HG02885 (cell line): ENCODE results near the gene C9orf72.

ENCODE experiments used
- ATAC-seq: cut with Tn5 transposase; IDR thresholded peaks from one replicate; pipeline ENCODE4 v1.9.1; 2021; ENCODE audit warnings: mild to moderate bottlenecking; ENCODE audit not compliant: unreplicated experiment, poor library complexity

Gene C9orf72

DNA sequence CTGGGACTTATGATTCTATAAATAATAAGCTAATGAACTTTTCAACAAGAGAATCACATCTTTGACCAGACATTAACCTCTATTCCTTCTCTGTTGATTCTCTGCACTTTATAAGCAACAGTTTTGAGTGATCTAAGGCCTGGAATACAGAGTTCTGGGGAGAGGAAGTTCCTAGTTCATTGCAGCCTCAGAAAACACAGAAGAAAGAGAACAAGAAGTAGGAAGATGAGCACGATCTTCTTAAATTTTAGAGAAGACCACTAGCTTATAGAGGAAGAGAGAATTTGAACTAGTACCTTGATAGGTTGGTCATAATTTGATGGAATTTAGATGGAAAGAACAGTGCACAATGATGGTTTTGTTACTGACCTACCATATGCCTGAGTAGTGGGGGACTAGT lies 8.5 kb upstream of the C9orf72 start:
- no peak for ATAC-seq

DNA sequence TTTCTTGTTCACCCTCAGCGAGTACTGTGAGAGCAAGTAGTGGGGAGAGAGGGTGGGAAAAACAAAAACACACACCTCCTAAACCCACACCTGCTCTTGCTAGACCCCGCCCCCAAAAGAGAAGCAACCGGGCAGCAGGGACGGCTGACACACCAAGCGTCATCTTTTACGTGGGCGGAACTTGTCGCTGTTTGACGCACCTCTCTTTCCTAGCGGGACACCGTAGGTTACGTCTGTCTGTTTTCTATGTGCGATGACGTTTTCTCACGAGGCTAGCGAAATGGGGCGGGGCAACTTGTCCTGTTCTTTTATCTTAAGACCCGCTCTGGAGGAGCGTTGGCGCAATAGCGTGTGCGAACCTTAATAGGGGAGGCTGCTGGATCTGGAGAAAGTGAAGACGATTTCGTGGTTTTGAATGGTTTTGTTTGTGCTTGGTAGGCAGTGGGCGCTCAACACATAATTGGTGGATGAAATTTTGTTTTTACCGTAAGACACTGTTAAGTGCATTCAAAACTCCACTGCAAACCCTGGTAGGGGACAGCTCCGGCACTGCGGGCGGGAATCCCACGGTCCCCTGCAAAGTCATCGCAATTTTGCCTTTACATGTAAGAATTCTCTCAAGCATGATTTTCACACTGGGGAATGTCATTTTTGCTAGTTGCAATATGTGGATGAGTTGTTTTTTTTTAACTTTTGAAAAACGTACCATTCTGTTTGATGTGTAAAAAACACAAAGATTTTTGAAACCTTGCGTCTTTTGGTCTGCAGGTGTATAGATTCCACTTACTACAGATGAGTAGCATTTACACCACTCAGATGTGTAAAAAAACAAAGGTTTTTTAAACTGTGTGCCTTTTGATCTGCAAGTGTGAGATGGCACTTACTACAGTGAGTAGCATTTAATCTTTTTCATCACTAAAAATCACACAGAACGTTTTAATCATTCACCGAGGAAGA lies 631 bp upstream of the C9orf72 start:
- peak; percentile 83 for ATAC-seq

DNA sequence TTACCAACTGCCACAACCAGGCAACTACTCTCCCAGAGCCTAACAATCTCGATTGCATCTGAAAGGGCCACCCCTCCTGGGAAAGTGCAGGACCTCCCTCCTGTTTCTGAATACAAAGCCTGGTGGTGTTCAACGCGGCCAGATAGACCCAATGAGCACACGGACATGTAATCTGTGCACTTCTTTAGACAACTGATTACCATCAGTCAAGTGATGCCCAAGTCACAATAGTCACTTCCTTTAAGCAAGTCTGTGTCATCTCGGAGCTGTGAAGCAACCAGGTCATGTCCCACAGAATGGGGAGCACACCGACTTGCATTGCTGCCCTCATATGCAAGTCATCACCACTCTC lies 739 bp downstream of the C9orf72 start:
- ATAC-seq = peak; percentile 43

DNA sequence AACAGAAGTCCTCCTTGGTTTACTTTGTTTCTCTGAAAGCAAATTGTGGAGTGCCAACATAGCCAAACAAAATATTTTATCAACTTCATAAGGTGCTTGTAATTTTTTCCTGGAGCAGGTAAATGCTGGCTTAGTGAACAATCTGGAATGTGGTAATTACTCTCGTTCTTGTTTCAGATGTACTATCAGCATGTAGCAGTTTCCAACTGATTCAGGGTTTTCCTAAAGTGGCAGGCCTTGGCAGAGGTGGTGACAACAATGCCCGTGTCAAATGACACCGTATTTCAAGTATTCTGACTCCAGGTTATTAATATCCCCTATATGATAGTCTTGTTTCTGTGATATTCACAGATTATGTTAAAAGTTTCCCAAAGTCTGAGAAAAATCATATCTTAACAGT lies 1.2 kb downstream of the C9orf72 start:
- ATAC-seq = no peak

DNA sequence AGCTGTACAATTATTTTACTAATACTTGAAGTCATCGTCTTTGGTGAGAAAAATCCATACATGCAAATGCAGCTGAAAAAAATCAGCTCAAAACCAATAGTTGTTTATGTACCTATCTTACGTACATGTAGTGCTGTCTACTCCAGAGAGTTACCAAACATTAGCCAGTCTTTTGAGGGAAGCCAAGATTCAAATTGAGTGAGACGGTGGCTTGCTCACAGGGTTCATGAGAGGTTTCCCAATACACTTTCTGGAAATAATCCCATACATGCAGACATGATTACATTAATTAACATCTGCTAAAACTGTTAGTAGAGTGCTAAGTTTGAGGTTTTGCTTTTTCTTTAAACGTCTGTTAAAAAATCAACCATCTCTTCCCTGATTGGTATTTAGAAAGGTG lies 2.3 kb downstream of the C9orf72 start:
- ATAC-seq = no peak

DNA sequence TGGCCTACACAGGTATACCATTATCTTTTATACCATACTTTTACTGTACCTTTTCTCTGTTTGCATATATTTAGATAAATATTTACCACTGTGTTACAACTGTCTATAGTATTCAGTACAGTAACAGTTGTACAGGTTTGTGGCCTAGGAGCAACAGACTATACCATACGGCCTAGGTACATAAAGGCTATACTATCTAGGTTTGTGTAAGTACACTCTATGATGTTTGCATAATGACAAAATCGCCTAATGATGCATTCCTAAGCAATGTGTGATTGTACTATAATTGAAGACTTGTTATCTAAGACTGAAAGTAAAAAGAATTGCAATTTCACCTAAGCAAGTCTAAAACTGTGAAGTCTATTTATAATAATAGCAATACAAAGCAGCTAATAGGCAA lies 3.9 kb downstream of the C9orf72 start:
- no peak for ATAC-seq

DNA sequence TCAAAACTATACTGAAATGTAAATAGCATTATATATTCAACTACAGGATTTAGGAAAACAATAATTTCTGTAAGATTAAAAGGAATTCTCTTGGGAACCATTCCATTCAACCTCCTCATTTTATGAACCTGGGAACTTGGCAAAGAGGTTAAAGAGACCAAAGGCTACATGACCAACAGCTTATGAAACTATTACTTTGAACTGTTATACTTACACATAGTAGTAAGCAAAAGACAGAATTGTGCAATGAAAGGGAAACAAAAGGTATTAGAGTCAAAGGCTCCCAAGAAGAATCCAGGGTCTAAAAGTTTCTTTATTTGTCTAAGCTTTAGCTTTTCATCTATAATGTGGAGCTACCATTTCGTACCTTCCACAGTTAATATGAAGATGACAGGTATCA lies 7.2 kb downstream of the C9orf72 start:
- no peak for ATAC-seq

DNA sequence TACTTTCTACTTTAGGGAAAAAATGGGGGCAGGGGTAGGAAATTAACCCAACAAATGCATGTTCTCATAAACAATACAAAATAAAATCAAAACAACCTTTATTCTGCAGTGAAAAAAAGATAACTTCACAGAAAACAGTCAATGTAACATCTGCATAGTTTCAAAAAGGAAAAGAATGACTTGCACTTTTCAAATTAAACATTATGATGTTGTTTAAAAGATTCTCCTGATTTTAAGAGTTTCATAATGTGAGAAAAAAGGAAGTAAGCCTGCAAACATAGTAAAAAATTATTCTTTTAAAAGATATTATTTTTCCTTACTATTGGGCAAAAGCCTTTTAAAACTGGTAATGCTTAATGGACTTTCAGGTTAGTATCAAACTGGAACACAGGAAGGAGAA lies 7.6 kb downstream of the C9orf72 start:
- no peak for ATAC-seq

DNA sequence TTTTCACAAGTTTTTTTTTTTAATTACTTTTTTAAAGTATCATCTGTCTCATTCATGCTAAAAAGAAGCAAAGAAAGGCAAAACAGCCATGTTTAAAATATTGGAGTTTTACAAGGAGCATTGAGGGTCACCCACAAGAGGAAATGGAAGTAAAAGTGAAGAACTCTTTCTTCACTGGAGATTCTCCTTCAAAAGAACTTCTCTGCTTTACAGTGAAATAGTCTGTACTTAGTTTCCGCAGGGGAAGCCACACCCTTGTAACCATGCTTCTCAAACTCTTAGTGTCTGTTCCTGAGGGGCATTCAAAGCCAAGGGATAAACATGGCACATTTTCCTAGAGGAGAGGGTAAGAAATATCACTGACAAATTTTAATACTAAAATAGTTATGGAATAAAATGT lies 8.6 kb downstream of the C9orf72 start:
- no peak for ATAC-seq

DNA sequence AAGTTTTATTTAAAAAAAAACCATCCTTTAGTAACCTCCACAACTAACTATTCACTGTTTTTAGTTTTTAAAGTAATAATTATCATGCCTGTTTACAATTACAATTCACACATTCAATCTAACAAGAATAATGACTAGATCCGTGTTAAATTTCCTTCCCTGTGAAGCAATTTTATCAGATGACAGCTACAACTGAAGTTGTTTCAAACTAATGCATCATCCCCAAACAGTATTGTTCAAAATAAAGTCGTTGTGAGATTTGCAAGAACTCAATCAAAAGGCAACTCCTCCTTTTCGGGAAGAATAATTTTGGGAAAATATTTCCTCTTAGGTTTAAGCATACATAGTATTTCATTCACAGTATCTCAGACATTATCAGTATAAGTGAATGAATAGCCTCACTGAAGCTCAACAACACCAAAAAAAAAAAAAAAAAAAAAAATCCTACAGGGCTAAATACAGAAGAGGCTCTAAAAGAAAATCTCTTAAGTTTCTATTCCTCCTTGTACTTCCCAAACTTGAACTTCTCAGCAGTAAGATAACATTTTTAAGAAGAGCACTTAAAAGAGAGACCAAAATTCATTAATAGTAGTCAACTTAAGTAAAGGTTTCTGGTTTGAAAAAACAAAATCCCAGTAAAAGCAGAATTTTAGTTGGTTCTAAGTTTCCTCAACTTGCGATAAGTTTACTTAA lies 9.4 kb downstream of the C9orf72 start:
- ATAC-seq = no peak

DNA sequence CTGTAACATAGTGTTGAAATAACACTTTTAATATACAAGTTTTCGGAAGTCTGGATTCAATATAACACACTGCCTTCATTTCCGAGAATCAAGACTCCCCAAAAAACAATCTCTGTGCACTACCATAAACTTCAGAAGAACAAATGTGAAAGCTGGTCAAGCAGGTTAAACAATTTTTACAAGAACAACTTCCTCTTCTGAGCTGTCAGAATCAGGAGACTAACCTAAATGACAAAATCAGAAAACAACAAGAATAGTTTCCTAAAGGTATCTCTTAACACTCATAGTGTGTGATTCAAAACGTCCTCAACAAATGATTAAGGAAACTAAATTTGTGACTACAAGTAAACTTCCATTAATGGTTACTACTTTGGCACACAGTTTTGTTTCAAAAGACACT lies 11.6 kb downstream of the C9orf72 start:
- peak; percentile 75 for ATAC-seq

DNA sequence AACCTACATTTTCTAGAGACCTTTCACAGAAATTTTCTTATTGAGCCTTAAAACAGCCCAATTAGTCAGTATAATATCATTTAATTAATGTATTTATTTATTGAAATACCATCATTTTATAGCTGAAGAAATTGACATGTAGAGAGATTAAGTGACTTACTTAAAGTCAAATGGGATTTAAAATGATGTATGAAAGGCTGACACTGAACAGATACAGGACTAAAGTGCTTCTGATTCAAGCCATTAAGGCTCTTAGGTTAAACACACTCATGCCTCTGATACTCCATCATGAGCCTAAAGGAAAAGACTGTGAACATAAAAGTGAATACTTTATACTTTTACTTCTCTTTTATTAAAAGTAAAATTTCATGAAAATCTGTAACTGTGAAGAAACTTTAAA lies 12.8 kb downstream of the C9orf72 start:
- ATAC-seq = no peak

DNA sequence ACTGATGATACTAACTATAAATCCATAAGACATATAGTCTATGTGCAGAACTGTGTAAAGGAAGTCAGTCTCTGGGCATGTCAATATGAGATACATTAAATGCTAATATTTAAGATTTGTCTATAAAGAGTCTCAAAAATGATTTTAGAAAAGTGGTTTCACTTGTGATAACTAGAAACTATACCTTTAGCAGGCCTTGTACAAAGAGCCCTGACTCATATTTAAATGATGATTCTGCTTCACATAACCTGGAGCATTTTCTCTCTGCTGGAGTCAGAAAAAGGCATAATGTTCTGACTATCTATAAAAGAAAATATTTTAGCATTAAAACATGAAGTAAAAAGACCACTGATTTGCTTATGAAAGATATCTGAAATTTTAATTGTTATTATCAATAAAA lies 15.0 kb downstream of the C9orf72 start:
- no peak for ATAC-seq

DNA sequence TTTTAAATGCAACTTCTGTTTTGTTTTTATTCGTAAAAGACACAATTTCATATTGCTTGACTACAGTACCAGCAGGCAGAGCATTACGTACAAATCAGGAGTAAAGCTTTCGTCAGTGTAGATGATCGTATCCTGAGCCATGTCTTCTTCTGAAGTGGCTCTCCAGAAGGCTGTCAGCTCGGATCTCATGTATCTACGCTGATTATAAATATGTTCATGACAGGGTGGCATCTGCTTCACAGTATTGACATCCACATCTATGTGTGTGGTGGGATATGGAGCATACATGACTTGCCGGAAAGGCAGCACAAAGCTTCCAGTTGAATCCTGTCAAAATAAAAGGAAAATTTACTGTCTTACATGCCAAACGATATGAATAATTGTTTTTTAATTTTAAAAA lies 16.8 kb downstream of the C9orf72 start:
- no peak for ATAC-seq

DNA sequence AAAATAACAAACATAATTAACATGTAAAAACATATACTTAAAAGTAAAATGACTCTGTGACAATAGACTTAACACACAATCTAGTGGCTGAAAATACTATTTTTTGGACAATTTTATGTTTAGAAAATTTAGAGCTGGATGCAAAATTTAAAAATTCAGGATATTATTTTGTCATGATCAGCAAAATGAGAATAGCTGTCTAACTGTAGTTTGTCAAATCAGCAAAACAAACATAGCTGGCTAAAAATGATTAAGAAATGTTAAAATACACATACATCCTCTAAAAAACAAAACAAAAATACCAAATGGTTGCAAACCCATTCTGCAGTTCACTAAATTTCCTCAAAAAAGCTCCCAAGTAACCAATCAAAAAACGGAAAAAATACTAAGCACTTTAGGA lies 18.6 kb downstream of the C9orf72 start:
- ATAC-seq = no peak

DNA sequence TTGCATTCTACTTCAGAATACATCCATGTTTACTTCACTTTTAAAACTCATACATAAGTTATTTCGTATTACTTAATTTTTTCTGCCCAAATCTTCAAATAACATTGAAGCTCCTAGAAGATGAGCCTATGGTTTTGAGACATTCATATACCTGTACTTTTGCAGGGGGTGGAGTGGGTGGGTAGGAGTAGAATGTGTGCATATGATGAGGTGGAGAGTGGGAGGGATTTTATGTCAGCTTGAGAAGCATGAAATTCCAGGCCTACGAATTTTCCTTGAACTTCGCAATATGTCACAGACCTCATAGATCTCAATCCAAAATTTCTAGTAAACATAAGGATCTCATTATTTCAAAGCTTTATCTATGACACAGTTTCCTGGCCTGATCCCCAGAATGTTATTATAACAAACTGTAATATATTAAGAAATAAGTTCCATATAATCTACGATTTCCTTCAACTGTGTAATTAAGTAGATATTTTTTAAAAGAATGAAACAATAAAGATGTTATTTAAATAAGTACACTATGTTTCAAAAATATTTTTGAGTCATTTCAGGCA lies 24.0 kb downstream of the C9orf72 start:
- ATAC-seq = no peak

DNA sequence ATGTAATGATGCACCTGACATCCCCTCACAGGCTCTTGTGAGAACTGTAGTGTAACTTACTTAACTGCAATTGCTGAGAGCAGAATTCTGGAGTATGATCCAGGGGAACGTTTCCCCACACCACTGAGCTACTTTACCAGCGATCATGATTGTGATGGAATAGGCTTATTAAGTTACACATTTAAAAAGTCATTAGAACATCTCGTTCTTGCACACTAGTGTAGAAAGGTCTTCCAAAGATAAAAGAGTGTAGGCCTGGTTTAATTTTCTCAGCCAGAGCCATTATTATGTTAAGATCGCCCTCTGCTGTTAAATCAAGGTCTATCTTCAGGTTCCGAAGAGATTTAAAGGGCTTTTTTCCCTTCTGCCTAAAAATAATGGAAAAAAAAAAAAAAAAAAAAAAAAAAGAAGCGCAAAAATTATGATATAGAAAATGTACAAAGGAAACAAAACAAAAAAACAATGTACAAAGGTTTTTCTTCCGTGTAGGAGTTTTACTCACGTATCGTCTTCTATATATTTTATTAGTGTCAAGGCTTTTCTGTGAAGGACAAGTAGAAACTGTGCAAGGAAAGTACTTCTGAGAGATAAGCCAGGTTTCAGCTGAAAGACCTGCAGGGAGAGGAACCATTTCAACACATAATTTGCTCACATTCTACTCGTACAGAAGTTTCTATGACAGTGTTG lies 25.1 kb downstream of the C9orf72 start:
- no peak for ATAC-seq

DNA sequence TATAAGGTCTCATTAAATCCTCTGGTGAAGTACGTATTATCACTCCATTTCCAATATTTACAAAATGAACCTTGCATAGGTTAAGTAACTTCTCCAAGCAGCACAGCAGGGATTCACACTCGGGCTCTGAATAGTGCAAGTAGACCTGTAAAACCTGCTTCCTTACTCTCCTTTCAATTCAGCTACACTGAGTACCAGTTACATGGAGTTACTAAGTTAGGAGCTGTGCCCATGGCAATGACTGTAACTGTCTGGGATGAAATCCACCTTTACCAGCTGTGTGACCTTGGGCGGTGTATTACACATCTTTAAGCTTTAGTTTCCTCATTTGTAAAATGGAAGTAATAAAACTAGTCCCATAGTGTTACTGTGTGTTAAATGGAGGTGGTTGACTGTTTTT lies 27.8 kb downstream of the C9orf72 start:
- no peak for ATAC-seq

DNA sequence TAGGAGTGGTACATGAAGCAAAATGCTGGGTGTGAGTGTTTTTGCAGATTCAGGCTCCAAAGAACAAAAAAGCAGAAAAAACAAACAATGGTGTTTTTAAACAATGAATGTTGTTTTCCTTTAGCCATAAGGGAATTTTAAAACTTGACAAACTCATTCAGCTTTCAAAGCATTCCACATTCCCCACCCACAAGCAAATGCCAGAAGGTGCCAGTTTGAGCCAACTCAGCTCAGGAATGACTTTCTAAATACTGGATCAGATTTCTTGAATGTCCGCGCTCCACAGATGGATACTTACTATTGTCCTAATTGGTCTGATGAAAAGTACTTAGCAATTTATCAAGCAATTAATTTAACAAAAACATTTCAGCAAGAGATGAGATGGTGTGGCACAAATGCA lies 30.8 kb downstream of the C9orf72 start:
- ATAC-seq = no peak

DNA sequence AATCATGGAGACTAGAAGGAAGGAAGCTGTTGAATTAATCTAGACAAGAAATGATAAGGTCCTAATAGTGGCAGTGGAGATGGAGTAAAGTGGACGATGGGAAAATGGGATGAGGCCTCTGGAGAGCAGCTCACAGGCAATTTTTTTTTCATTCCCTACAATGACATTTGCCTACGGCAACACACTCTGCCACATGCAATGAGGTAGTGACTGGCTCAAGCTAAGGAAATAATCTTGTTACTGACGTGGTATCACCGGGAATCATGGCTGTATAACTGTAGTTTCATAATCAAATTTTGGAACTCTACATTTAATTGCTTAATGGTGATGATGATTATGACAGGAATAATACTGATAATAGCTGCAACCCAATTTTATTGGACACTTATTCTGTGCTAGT lies 31.5 kb downstream of the C9orf72 start:
- ATAC-seq = no peak

DNA sequence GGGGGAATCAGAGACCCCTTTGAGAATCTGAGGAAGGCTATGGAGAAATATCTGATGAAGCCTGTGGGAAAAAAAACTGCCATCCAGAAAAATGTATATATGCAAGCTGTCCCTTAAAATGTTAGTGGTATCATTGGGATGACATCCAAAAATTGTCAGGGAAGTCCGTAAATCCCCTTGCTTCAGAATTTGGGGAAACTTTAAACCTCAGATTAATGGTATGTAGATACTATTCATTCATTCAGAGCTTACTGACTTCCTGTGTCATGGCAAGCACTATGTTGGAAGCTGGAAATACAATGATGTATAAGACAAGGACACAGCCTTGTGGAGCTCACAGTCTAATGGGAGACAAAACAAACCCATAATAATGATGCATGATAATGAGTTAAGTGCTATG lies 32.8 kb downstream of the C9orf72 start:
- ATAC-seq = no peak
